HepG2 (cell line): Measurements from ENCODE around the gene OAF. TPM values are rescaled to one million over a fixed set of nuclear protein-coding genes. Genes with fewer than 3 reads are reported as not detected.

Experiments
- AGO2 ChIP-seq: fragments of 200-400 bp; formaldehyde crosslinking; optimal IDR thresholded peaks from 2 replicates; pipeline ENCODE3; 2017; ENCODE audit warnings: mild to moderate bottlenecking, low read depth, low read length, moderate library complexity
- ELF3 ChIP-seq: IDR thresholded peaks from 2 replicates; pipeline ENCODE4 v1.6.1; 2016; ENCODE audit warnings: missing genetic modification reagents, missing compliant biosample characterization
- EP300 ChIP-seq, 3 experiments: sonication (generic) in 1 of 3; formaldehyde crosslinking in 1 of 3; IDR thresholded peaks; 2 replicates each; pipeline versions ENCODE4 v1.5.1 to v1.6.1; 2011 to 2020; ENCODE audit warnings: low read depth in 2 of 3, low read length in 2 of 3, borderline replicate concordance in 1 of 3, improper control_type of control experiment in 1 of 3, mild to moderate bottlenecking in 1 of 3, missing genetic modification reagents in 1 of 3, moderate library complexity in 1 of 3
- HNRNPLL ChIP-seq: fragments of 200-400 bp; formaldehyde crosslinking; IDR thresholded peaks from 2 replicates; pipeline ENCODE4 v1.6.1; 2017; ENCODE audit warnings: mild to moderate bottlenecking, low read depth, low read length; ENCODE audit not compliant: poor library complexity, severe bottlenecking
- IRF2 ChIP-seq: IDR thresholded peaks from 2 replicates; pipeline ENCODE4 v1.6.1; 2018; ENCODE audit warnings: missing genetic modification reagents, missing compliant biosample characterization
- JDP2 ChIP-seq: sonication (generic); formaldehyde crosslinking; IDR thresholded peaks from 2 replicates; pipeline ENCODE4 v1.8.1; 2022; ENCODE audit warnings: missing genetic modification reagents, borderline replicate concordance
- MYNN ChIP-seq: sonication (generic); formaldehyde crosslinking; IDR thresholded peaks from 2 replicates; pipeline ENCODE4 v1.4.0; 2020; ENCODE audit warnings: mild to moderate bottlenecking, low read depth, missing genetic modification reagents
- RAD21 ChIP-seq: fragments of 450-650 bp; formaldehyde crosslinking; IDR thresholded peaks from 2 replicates; pipeline ENCODE4 v1.5.0; 2020; ENCODE audit warnings: mild to moderate bottlenecking
- RCOR2 ChIP-seq: IDR thresholded peaks from 2 replicates; pipeline ENCODE4 v1.6.1; 2016; ENCODE audit warnings: missing biosample characterization, missing genetic modification reagents
- SMC3 ChIP-seq: IDR thresholded peaks from 2 replicates; pipeline ENCODE4 v1.6.1; 2011; ENCODE audit warnings: low read length, improper control_type of control experiment
- THRA ChIP-seq: sonication (generic); formaldehyde crosslinking; IDR thresholded peaks from 2 replicates; pipeline ENCODE4 v1.4.0; 2020; ENCODE audit warnings: missing genetic modification reagents, borderline replicate concordance
- ZBTB25 ChIP-seq: IDR thresholded peaks from 2 replicates; pipeline ENCODE4 v1.6.1; 2018; ENCODE audit warnings: missing genetic modification reagents
- ZFX ChIP-seq: sonication (generic); formaldehyde crosslinking; IDR thresholded peaks from 2 replicates; pipeline ENCODE4 v1.4.0; 2020; ENCODE audit warnings: mild to moderate bottlenecking, low read depth, missing genetic modification reagents, moderate library complexity
- ZNF343 ChIP-seq: sonication (generic); formaldehyde crosslinking; IDR thresholded peaks from 2 replicates; pipeline ENCODE4 v1.4.0; 2020; ENCODE audit warnings: mild to moderate bottlenecking, missing genetic modification reagents
- ZNF512 ChIP-seq: sonication (generic); formaldehyde crosslinking; IDR thresholded peaks from 2 replicates; pipeline ENCODE4 v1.4.0; 2020; ENCODE audit warnings: mild to moderate bottlenecking, missing genetic modification reagents
- ZNF543 ChIP-seq: sonication (generic); formaldehyde crosslinking; IDR thresholded peaks from 2 replicates; pipeline ENCODE4 v1.4.0; 2020; ENCODE audit warnings: mild to moderate bottlenecking, missing genetic modification reagents
- ZNF564 ChIP-seq: sonication (generic); formaldehyde crosslinking; IDR thresholded peaks from 2 replicates; pipeline ENCODE4 v1.8.1; 2023; ENCODE audit warnings: mild to moderate bottlenecking, missing genetic modification reagents
- ZNF737 ChIP-seq: sonication (generic); formaldehyde crosslinking; IDR thresholded peaks from 2 replicates; pipeline ENCODE4 v1.5.0; 2020; ENCODE audit warnings: missing genetic modification reagents, mild to moderate bottlenecking, borderline replicate concordance
- polyA plus RNA-seq, 8 experiments: library from polyadenylated mRNA; depleted of rRNA in 3 of 8; stranded (reverse) in 7 of 8; unstranded in 1 of 8; fragments of >200 nt; fragmentation: Illumina TruSeq in 4 of 8; extraction: Trizol in 4 of 8; gene quantifications; 2 replicates each; pipeline versions ENCODE4 v1.2.1 to v1.2.3, GENCODE V29; 2011 to 2016; ENCODE audit warnings: low read depth in 4 of 8, missing spikeins in 1 of 8, mixed read lengths in 1 of 8; ENCODE audit not compliant: insufficient read depth in 1 of 8
- total RNA-seq, 5 experiments: library from RNA; depleted of rRNA; stranded (reverse); fragments of >200 nt; fragmentation: Illumina TruSeq; extraction: Trizol; gene quantifications; 2 replicates each; pipeline ENCODE4 v1.2.3, GENCODE V29; 2016; ENCODE audit warnings: low read depth in 1 of 5
- TF ChIP-seq, protein P1 (sequence below): sonication (generic); formaldehyde crosslinking; IDR thresholded peaks from 2 replicates; pipeline ENCODE4 v1.5.0; 2020; ENCODE audit warnings: missing genetic modification reagents
- TF ChIP-seq, protein P2 (sequence below): sonication (generic); formaldehyde crosslinking; IDR thresholded peaks from 2 replicates; pipeline ENCODE4 v1.8.0; 2022; ENCODE audit warnings: missing genetic modification reagents, mild to moderate bottlenecking, borderline replicate concordance
- TF ChIP-seq, protein P3 (sequence below): sonication (generic); formaldehyde crosslinking; IDR thresholded peaks from 2 replicates; pipeline ENCODE4 v1.8.0; 2022; ENCODE audit warnings: missing genetic modification reagents, low read depth, mild to moderate bottlenecking, borderline replicate concordance

OAF gene
- total and polyA plus RNA-seq, 2 of the 13 experiments (the other 11 are each of a cell fraction or from before 2014, with no cell fraction given), result 63.7 to 94.6 TPM

DNA sequence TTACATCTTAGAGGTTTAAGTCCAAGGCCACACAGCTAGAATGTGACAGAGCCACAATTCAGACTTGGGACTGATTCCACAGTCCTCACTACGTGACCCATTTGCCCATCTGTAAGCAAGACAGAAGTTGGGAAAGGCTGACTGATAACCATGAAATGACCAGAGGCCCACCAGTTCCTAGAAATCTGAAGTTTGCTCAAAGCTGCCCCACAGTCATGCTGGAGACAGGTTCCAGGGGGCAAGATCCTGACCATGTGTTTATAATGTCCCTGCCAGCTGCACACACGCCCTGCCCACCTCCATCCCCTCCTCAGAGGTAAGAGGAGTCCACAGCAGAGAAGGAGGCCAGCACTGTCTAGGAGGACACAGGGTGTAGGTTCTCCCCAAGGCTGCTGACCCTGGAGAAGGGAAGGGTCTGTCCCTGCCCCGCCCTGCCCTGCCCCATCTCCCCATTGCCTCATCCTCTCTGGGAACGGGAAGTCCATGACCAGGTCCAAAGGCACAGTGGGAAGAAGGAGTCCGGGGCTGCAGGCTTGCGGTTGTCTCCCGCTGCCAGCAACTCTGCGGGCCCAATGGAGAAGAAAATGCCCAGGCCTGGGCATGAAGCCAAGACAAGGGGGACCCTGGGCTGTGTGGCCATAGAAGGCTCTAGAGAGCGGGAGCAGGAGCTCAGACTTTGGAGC is 11.9 kb upstream of the OAF start (continued):
- TF ChIP-seq THRA, result no peak
- TF ChIP-seq ZNF543 (CRISPR knock-in tag), result no peak; the same call in 1 of the 2 replicates
- TF ChIP-seq RAD21, result no peak
- no peak for TF ChIP-seq SMC3
- TF ChIP-seq, protein P1, sequence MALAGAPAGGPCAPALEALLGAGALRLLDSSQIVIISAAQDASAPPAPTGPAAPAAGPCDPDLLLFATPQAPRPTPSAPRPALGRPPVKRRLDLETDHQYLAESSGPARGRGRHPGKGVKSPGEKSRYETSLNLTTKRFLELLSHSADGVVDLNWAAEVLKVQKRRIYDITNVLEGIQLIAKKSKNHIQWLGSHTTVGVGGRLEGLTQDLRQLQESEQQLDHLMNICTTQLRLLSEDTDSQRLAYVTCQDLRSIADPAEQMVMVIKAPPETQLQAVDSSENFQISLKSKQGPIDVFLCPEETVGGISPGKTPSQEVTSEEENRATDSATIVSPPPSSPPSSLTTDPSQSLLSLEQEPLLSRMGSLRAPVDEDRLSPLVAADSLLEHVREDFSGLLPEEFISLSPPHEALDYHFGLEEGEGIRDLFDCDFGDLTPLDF, result no peak
- TF ChIP-seq MYNN (CRISPR knock-in tag), result no peak
- 0 out of 2 replicates have a peak, but pooled peaks have one; percentile 33 for TF ChIP-seq IRF2 (CRISPR knock-in tag)
- TF ChIP-seq, protein P2, sequence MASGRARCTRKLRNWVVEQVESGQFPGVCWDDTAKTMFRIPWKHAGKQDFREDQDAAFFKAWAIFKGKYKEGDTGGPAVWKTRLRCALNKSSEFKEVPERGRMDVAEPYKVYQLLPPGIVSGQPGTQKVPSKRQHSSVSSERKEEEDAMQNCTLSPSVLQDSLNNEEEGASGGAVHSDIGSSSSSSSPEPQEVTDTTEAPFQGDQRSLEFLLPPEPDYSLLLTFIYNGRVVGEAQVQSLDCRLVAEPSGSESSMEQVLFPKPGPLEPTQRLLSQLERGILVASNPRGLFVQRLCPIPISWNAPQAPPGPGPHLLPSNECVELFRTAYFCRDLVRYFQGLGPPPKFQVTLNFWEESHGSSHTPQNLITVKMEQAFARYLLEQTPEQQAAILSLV, result no peak
- no peak for TF ChIP-seq ZNF343 (CRISPR knock-in tag)
- TF ChIP-seq ZNF737 (CRISPR knock-in tag), result no peak
- TF ChIP-seq ZNF512 (CRISPR knock-in tag), result no peak
- no peak for TF ChIP-seq RCOR2 (CRISPR knock-in tag)
- TF ChIP-seq HNRNPLL, result no peak
- 0 out of 2 replicates have a peak, but pooled peaks have one; percentile 5 for TF ChIP-seq ZBTB25 (CRISPR knock-in tag)
- TF ChIP-seq ZFX (CRISPR knock-in tag), result peak; percentile 69
- no peak for TF ChIP-seq JDP2 (CRISPR knock-in tag)
- TF ChIP-seq ELF3, result 0 out of 2 replicates have a peak, but pooled peaks have one; percentile 24
- TF ChIP-seq AGO2, result no peak
- peak in 1 of 2 experiments; percentile 55; a peak in 1 of 4 replicates for TF ChIP-seq EP300 (IDR thresholded peaks at IDR 0.05; ENCODE audit: low read depth in 2 of 2, low read length in 2 of 2)
- no peak; the same call in 1 of the 2 replicates for TF ChIP-seq EP300 (CRISPR knock-in tag; IDR thresholded peaks at IDR 0.05; ENCODE audit: borderline replicate concordance)
- TF ChIP-seq, protein P3, sequence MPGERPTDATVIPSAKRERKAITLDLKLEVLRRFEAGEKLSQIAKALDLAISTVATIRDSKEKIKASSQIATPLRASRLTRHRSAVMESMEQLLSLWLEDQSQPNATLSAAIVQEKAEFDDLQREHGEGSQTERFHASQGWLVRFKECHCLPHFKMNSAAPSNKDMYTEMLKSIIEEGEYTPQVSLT (CRISPR knock-in tag), result no peak
- TF ChIP-seq ZNF564 (CRISPR knock-in tag), result no peak
